HEK293 (cell line): ENCODE measurements around the gene RPRD2.

ENCODE experiments used
- CTCF ChIP-seq: fragments of 450-650 bp; formaldehyde crosslinking; IDR thresholded peaks from 2 replicates; pipeline ENCODE4 v1.5.1; 2016; ENCODE audit warnings: missing biosample characterization, missing genetic modification characterization
- HIC1 ChIP-seq: fragments of 450-650 bp; formaldehyde crosslinking; IDR thresholded peaks from 2 replicates; pipeline ENCODE4 v1.5.1; 2016; ENCODE audit warnings: missing biosample characterization, missing genetic modification characterization
- KLF8 ChIP-seq: fragments of 450-650 bp; formaldehyde crosslinking; IDR thresholded peaks from 2 replicates; pipeline ENCODE4 v1.5.1; 2016; ENCODE audit warnings: missing biosample characterization, missing genetic modification characterization
- OSR2 ChIP-seq: fragments of 450-650 bp; formaldehyde crosslinking; IDR thresholded peaks from 2 replicates; pipeline ENCODE4 v1.5.1; 2016; ENCODE audit warnings: missing biosample characterization, missing genetic modification characterization
- PATZ1 ChIP-seq: fragments of 450-650 bp; formaldehyde crosslinking; IDR thresholded peaks from 2 replicates; pipeline ENCODE4 v1.5.1; 2016; ENCODE audit warnings: missing biosample characterization, missing genetic modification characterization
- PRDM4 ChIP-seq: fragments of 450-650 bp; formaldehyde crosslinking; IDR thresholded peaks from 2 replicates; pipeline ENCODE4 v1.5.1; 2017; ENCODE audit warnings: missing biosample characterization, missing genetic modification characterization
- WT1 ChIP-seq: fragments of 450-650 bp; formaldehyde crosslinking; IDR thresholded peaks from 2 replicates; pipeline ENCODE4 v1.5.1; 2016; ENCODE audit warnings: missing biosample characterization, missing genetic modification characterization
- ZBTB10 ChIP-seq: fragments of 450-650 bp; formaldehyde crosslinking; IDR thresholded peaks from 2 replicates; pipeline ENCODE4 v1.5.1; 2016; ENCODE audit warnings: missing biosample characterization, missing genetic modification characterization
- ZNF174 ChIP-seq: fragments of 450-650 bp; formaldehyde crosslinking; IDR thresholded peaks from 2 replicates; pipeline ENCODE4 v1.5.0; 2017; ENCODE audit warnings: missing biosample characterization, mild to moderate bottlenecking, missing genetic modification characterization
- ZNF18 ChIP-seq: fragments of 450-650 bp; formaldehyde crosslinking; IDR thresholded peaks from 2 replicates; pipeline ENCODE4 v1.5.1; 2016; ENCODE audit warnings: missing biosample characterization, missing genetic modification characterization
- ZNF184 ChIP-seq: fragments of 450-650 bp; IDR thresholded peaks from 2 replicates; pipeline ENCODE4 v1.5.1; 2018; ENCODE audit warnings: missing biosample characterization, mild to moderate bottlenecking, missing genetic modification characterization
- ZNF221 ChIP-seq: fragments of 450-650 bp; formaldehyde crosslinking; IDR thresholded peaks from 2 replicates; pipeline ENCODE4 v1.5.1; 2017; ENCODE audit warnings: missing biosample characterization, missing genetic modification characterization, borderline replicate concordance
- ZNF280C ChIP-seq: fragments of 450-650 bp; formaldehyde crosslinking; IDR thresholded peaks from 2 replicates; pipeline ENCODE4 v1.5.1; 2016; ENCODE audit warnings: missing biosample characterization, missing genetic modification characterization
- ZNF404 ChIP-seq: fragments of 450-650 bp; formaldehyde crosslinking; IDR thresholded peaks from 2 replicates; pipeline ENCODE4 v1.5.1; 2017; ENCODE audit warnings: missing biosample characterization, missing genetic modification characterization
- ZNF426 ChIP-seq: fragments of 450-650 bp; formaldehyde crosslinking; IDR thresholded peaks from 2 replicates; pipeline ENCODE4 v1.5.1; 2017; ENCODE audit warnings: missing biosample characterization, missing genetic modification characterization, mild to moderate bottlenecking, inconsistent platforms, moderate library complexity
- ZNF513 ChIP-seq: fragments of 450-650 bp; IDR thresholded peaks from 2 replicates; pipeline ENCODE4 v1.5.1; 2018; ENCODE audit warnings: missing biosample characterization, missing genetic modification characterization
- ZNF548 ChIP-seq: fragments of 450-650 bp; formaldehyde crosslinking; IDR thresholded peaks from 2 replicates; pipeline ENCODE4 v1.5.1; 2016; ENCODE audit warnings: missing biosample characterization, missing genetic modification characterization
- ZNF558 ChIP-seq: fragments of 450-650 bp; formaldehyde crosslinking; IDR thresholded peaks from 2 replicates; pipeline ENCODE4 v1.5.1; 2016; ENCODE audit warnings: missing biosample characterization, missing genetic modification characterization
- ZNF658 ChIP-seq: fragments of 450-650 bp; formaldehyde crosslinking; IDR thresholded peaks from 2 replicates; pipeline ENCODE4; 2016; ENCODE audit warnings: missing biosample characterization, missing genetic modification characterization
- ZNF707 ChIP-seq: fragments of 450-650 bp; formaldehyde crosslinking; IDR thresholded peaks from 2 replicates; pipeline ENCODE4 v1.5.1; 2016; ENCODE audit warnings: missing biosample characterization, missing genetic modification characterization
- ZNF843 ChIP-seq: fragments of 450-650 bp; formaldehyde crosslinking; IDR thresholded peaks from 2 replicates; pipeline ENCODE4 v1.5.1; 2016; ENCODE audit warnings: missing biosample characterization, missing genetic modification characterization

RPRD2 gene

GRCh38 chr1:150364231-150365003 lies 470 bp downstream of the RPRD2 start (continued):
- TF ChIP-seq ZNF18, result no peak
- TF ChIP-seq ZNF426 (tag by site-specific recombination), result no peak
- no peak for TF ChIP-seq ZNF280C (tag by site-specific recombination)
- no peak for TF ChIP-seq ZNF174 (tag by site-specific recombination)
- TF ChIP-seq OSR2 (tag by site-specific recombination), result 0 out of 2 replicates have a peak, but pooled peaks have one; percentile 12
- TF ChIP-seq ZNF658, result no peak
- 0 out of 2 replicates have a peak, but pooled peaks have one; percentile 36 for TF ChIP-seq ZBTB10
- TF ChIP-seq ZNF513, result no peak
- peak; percentile 66; the same call in 1 of the 2 replicates for TF ChIP-seq HIC1 (tag by site-specific recombination)
- TF ChIP-seq ZNF548 (tag by site-specific recombination), result no peak
- TF ChIP-seq PRDM4 (tag by site-specific recombination), result no peak
- TF ChIP-seq ZNF404 (tag by site-specific recombination), result no peak
- no peak for TF ChIP-seq ZNF558 (tag by site-specific recombination)
- TF ChIP-seq WT1 (tag by site-specific recombination), result no peak; the same call in 1 of the 2 replicates
- no peak for TF ChIP-seq ZNF707 (tag by site-specific recombination)
- no peak for TF ChIP-seq ZNF221 (tag by site-specific recombination)
- peak; percentile 47; the same call in 1 of the 2 replicates for TF ChIP-seq ZNF843 (tag by site-specific recombination)
- TF ChIP-seq ZNF184 (tag by site-specific recombination), result no peak
- peak; percentile 32; the same call in 1 of the 2 replicates for TF ChIP-seq KLF8 (tag by site-specific recombination)
- TF ChIP-seq PATZ1 (tag by site-specific recombination), result peak; percentile 74
- peak; percentile 15; the same call in 1 of the 2 replicates for TF ChIP-seq CTCF (tag by site-specific recombination)
